ENCODE results near the gene MYL7. TPM values are rescaled to one million over a fixed set of nuclear protein-coding genes. Genes with fewer than 3 reads are reported as not detected.
A peak's percentile ranks its signal among the peaks of the same experiment; 100 is the strongest.

Gene MYL7
- total and polyA plus RNA-seq, 9 donors, result 0.35 to 2.0 (median 1.5) TPM; not detected in 3

DNA sequence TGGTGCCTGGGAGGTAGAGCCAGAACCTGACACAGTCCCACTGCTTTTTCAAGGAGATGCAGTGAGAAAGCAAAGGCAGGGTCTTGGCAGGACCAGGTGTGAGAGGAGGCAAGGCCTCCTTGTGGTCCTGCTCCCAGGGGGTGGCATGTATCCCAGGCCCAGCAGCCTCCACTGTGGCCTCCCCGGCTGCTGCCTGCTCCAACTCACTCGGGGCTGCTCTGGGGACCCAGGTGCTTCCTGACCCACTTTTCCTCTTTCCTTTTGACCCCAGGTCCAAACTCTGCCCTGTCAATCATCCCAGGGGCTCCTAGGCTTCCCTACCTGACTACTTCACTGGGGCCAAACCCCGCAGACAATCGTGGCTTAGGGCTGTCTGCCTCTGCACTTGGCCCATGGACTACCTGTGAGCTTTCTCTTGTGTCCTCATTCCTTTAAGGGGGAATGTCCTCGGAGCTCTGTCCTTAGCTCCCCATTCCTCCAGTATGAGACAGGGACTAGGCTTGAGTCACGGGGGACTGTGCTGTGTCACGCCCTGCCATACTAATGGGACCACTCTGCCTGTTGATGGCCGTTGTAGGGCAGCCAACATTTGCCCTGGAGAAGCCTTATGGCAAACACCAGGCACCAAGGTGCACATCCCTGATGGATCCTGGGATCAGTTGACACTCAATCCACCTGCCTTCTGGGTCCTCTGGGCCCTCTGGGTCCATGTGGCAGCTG lies 38.1 kb downstream of the MYL7 start:
- H3K27me3 ChIP-seq, result no peaks in the 10 kb centered on the region
- H3K4me3 ChIP-seq, result no peak overlapping the region
- peak overlapping the region; percentile 77 to 89 for H3K27ac ChIP-seq
- DNase-seq, result peak in 1 of 5 donors; percentile 25
- 80 to 85% (median 84%) methylated on average over 8 of the region's 8 CpGs for WGBS, 3 donors
- no peaks in the 10 kb centered on the region for H3K36me3 ChIP-seq
- no peaks in the 10 kb centered on the region for H3K9me3 ChIP-seq
- peaks cover 20% of the 10 kb centered on the region for H3K4me1 ChIP-seq (ENCODE audit: insufficient read depth)
- intact Hi-C loops (cut with DNase I), result no loop called here
- TF ChIP-seq EP300 (IDR thresholded peaks at IDR 0.05), result no peak
- no peak for TF ChIP-seq POLR2A (IDR thresholded peaks at IDR 0.05)
- TF ChIP-seq, protein P1, sequence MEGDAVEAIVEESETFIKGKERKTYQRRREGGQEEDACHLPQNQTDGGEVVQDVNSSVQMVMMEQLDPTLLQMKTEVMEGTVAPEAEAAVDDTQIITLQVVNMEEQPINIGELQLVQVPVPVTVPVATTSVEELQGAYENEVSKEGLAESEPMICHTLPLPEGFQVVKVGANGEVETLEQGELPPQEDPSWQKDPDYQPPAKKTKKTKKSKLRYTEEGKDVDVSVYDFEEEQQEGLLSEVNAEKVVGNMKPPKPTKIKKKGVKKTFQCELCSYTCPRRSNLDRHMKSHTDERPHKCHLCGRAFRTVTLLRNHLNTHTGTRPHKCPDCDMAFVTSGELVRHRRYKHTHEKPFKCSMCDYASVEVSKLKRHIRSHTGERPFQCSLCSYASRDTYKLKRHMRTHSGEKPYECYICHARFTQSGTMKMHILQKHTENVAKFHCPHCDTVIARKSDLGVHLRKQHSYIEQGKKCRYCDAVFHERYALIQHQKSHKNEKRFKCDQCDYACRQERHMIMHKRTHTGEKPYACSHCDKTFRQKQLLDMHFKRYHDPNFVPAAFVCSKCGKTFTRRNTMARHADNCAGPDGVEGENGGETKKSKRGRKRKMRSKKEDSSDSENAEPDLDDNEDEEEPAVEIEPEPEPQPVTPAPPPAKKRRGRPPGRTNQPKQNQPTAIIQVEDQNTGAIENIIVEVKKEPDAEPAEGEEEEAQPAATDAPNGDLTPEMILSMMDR (IDR thresholded peaks at IDR 0.05), result no peak

DNA sequence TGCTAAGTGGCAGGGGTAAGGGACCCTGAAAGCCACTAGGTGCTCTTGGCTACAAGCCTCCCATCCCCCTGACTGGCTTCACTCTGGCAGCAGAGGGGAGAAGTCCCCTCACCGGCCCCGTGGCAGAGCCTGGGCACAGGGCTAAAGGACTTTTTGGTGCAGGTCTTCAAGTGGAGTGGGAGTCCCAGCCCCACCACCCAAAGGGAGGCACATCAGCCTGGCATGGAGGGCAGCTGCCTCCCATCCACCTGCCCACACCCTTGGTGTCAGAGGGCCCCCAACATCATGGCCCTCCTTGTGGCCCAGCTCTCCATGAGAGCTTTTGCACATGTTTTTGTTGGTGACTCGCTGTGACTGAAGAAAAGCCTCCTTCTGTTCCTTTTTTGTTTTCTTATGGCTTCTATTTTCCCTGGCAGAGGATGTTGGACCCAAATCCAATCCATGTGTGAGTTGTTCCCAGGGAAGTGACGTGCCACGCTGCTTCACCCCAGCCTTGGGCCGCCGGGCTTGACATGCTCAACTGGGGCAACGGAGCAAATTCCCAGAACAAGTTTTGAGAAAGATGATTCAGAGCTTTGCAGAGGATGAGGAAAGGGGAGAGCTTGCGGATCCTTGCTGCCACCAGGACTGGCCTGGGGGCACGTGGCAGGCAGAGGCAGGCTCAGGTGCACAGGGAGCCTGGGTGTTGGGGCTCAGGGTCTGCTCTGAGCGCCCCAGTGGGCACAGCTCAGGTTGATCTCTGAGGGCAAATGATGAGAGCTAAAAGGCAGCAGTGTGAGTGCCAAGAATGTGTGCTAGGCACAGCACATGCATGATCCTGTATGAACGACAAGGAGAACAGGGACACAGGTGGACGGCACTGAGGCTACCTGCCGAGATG lies 38.9 kb downstream of the MYL7 start:
- peaks cover 17% of the 10 kb centered on the region for H3K4me1 ChIP-seq (ENCODE audit: insufficient read depth)

GRCh38 chr7:44101303-44101965 lies 39.7 kb downstream of the MYL7 start:
- intact Hi-C loops (cut with DNase I), result no loop called here
- no peak overlapping the region for H3K4me3 ChIP-seq
- H3K4me1 ChIP-seq (ENCODE audit: insufficient read depth), result peaks cover 15% of the 10 kb centered on the region
- H3K9me3 ChIP-seq, result no peaks in the 10 kb centered on the region
- DNase-seq, result no peak
- WGBS, 3 donors, result 86 to 91% (median 87%) methylated on average over 3 of the region's 3 CpGs
- no peaks in the 10 kb centered on the region for H3K27me3 ChIP-seq
- peak overlapping the region; percentile 45 to 89 for H3K27ac ChIP-seq
- no peak for TF ChIP-seq EP300 (IDR thresholded peaks at IDR 0.05)
- TF ChIP-seq, protein P1 (IDR thresholded peaks at IDR 0.05), result no peak
- H3K36me3 ChIP-seq, result no peaks in the 10 kb centered on the region

More for the DNA sequence above, 38.9 kb downstream of the MYL7 start:
- Histone ChIP-seq H3K27ac (peak overlapping the region; percentile 77 to 89), H3K9me3 (no peaks in the 10 kb centered on the region), H3K36me3 (no peaks in the 10 kb centered on the region), H3K4me3 (no peak overlapping the region), H3K27me3 (no peaks in the 10 kb centered on the region)
- DNase-seq, result no peak
- 82 to 87% (median 86%) methylated on average over 14 of the region's 14 CpGs for WGBS, 3 donors
- TF ChIP-seq EP300 (IDR thresholded peaks at IDR 0.05), result peak; percentile 48
- TF ChIP-seq POLR2A (IDR thresholded peaks at IDR 0.05), result no peak
- TF ChIP-seq, protein P1 (IDR thresholded peaks at IDR 0.05), result no peak
- intact Hi-C loops (cut with DNase I), result no loop called here
